ENCODE results near the gene ACAN. TPM values are rescaled to one million over a fixed set of nuclear protein-coding genes. Genes with fewer than 3 reads are reported as not detected.

The ACAN gene
- total and polyA plus RNA-seq, 10 of the 15 experiments (the other 5 are each of a cell fraction or from before 2014, with no cell fraction given) = not detected

DNA sequence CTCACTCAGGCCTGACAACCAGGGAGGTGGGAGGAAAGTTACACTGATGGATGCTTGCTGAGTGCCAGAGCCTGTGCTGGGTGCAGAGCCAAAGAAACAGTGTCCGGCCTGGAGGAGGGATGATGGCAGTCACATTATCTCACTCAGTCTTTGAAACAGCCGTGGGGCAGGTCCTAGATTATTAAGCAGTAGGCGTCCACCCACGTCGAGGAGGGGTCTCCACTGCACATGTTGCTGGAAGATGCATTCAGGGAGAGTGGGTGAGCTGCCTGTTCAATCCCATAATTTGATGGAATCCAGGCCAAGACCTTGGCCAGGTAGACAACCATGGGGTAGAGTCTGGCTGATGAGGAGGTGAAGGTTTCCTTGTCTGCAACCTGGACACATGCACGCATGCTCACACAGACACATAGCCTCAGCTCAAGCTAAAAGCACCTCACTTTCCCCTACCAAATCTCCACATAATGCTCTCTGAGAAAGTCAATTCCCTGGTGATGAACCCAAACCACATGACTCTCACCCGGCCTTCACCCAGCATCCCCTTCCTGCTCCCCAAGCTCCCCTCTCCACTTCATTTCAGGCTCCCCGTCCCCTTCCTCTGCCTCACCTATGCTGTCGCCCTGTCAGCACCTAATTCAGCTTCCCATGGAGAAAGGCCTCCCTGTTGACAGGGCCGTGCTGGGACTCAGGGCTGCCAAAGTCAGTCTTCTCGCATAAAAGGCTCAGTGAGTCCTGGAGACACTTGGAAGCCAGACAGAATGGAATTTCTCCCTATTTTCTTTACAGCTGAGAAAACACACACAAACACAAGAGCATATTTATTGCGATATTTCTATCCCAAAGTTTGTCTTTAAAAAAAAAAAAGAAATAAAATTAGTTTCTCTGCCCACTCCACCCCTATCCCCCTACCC is 29.8 kb downstream of the ACAN start:
- FAIRE-seq = no peak

More for the DNA sequence above, 29.8 kb downstream of the ACAN start:
- DNase-seq (ENCODE audit: low read depth, low spot score) (no peak), ATAC-seq (no peak)
- ChIA-PET CTCF (interaction anchor here (0.6 to 3.5 kb wide), 6 partner anchors 48 to 358 kb away, joined by 3 to 30 read pairs (median 3); no protein-coding TSS in a partner anchor), RAD21 (ENCODE audit: unreplicated experiment) (interaction anchor here (0.7 kb wide), 1 partner anchor 209 kb away, joined by 4 read pairs; no protein-coding TSS in a partner anchor), POLR2A (no interaction called here), SMC1A (ENCODE audit: uncharacterized antibody, unreplicated experiment) (interaction anchor here (1.7 to 3.3 kb wide), 2 partner anchors 176 to 208 kb away, joined by 3 to 22 read pairs; no protein-coding TSS in a partner anchor)
- Histone ChIP-seq H3K36me3 (ENCODE audit: control insufficient read depth in 2 of 2, insufficient read depth in 2 of 2, low read length in 1 of 2) (no peaks in the 10 kb centered on the region), H3K9ac (ENCODE audit: control insufficient read depth, insufficient read depth, low read length) (no peak overlapping the region), H4K20me1 (ENCODE audit: control insufficient read depth, insufficient read depth) (no peaks in the 10 kb centered on the region), H3K27ac (ENCODE audit: control insufficient read depth, insufficient read depth) (no peak overlapping the region), H3K4me3 (no peak overlapping the region), H2AFZ (ENCODE audit: control insufficient read depth, low read depth, low read length) (no peak overlapping the region), H3K79me2 (ENCODE audit: control insufficient read depth, insufficient read depth, low read length) (no peaks in the 10 kb centered on the region), H3K27me3 (replicated peaks in 1 of 2; ENCODE audit: control insufficient read depth in 2 of 2, insufficient read depth in 2 of 2, low read length in 1 of 2) (no peaks in the 10 kb centered on the region), H3K9me3 (replicated peaks; ENCODE audit: control insufficient read depth, insufficient read depth, low read length) (no peaks in the 10 kb centered on the region), H3K4me2 (ENCODE audit: control insufficient read depth, insufficient read depth) (no peak overlapping the region), H3K4me1 (ENCODE audit: control insufficient read depth, insufficient read depth, low read length) (no peaks in the 10 kb centered on the region)
- intact Hi-C loops (cut with micrococcal nuclease; ENCODE audit: unreplicated experiment) (no loop called here), in situ Hi-C loops (cut with MboI) (no loop called here)
- 51% methylated on average over 12 of the region's 12 CpGs for WGBS (ENCODE audit: insufficient coverage, insufficient replicate concordance, low lambda C conversion rate, missing lambda C conversion rate)
- TF ChIP-seq, protein P1, sequence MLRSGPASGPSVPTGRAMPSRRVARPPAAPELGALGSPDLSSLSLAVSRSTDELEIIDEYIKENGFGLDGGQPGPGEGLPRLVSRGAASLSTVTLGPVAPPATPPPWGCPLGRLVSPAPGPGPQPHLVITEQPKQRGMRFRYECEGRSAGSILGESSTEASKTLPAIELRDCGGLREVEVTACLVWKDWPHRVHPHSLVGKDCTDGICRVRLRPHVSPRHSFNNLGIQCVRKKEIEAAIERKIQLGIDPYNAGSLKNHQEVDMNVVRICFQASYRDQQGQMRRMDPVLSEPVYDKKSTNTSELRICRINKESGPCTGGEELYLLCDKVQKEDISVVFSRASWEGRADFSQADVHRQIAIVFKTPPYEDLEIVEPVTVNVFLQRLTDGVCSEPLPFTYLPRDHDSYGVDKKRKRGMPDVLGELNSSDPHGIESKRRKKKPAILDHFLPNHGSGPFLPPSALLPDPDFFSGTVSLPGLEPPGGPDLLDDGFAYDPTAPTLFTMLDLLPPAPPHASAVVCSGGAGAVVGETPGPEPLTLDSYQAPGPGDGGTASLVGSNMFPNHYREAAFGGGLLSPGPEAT (IDR thresholded peaks at IDR 0.05; ENCODE audit: low read depth) = no peak
- TF ChIP-seq PAX5 (IDR thresholded peaks at IDR 0.05; ENCODE audit: borderline replicate concordance, low read depth, low read length) (no peak), STAT3 (IDR thresholded peaks at IDR 0.05; ENCODE audit: low read depth, low read length) (no peak), DPF2 (IDR thresholded peaks at IDR 0.05) (no peak), HDAC2 (IDR thresholded peaks at IDR 0.05) (no peak), MEF2A (IDR thresholded peaks at IDR 0.05; ENCODE audit: insufficient read depth, low read depth, low read length) (no peak), SRF (IDR thresholded peaks at IDR 0.05; ENCODE audit: low read depth in 2 of 2, low read length in 2 of 2) (no peak), NR2F1 (conservative IDR thresholded peaks at IDR 0.05) (no peak), IRF4 (IDR thresholded peaks at IDR 0.05; ENCODE audit: low read depth, low read length) (no peak), NBN (IDR thresholded peaks at IDR 0.05) (no peak), TCF3 (IDR thresholded peaks at IDR 0.05; ENCODE audit: borderline replicate concordance, insufficient read depth, low read depth, low read length) (no peak)
- TF ChIP-seq, protein P2, sequence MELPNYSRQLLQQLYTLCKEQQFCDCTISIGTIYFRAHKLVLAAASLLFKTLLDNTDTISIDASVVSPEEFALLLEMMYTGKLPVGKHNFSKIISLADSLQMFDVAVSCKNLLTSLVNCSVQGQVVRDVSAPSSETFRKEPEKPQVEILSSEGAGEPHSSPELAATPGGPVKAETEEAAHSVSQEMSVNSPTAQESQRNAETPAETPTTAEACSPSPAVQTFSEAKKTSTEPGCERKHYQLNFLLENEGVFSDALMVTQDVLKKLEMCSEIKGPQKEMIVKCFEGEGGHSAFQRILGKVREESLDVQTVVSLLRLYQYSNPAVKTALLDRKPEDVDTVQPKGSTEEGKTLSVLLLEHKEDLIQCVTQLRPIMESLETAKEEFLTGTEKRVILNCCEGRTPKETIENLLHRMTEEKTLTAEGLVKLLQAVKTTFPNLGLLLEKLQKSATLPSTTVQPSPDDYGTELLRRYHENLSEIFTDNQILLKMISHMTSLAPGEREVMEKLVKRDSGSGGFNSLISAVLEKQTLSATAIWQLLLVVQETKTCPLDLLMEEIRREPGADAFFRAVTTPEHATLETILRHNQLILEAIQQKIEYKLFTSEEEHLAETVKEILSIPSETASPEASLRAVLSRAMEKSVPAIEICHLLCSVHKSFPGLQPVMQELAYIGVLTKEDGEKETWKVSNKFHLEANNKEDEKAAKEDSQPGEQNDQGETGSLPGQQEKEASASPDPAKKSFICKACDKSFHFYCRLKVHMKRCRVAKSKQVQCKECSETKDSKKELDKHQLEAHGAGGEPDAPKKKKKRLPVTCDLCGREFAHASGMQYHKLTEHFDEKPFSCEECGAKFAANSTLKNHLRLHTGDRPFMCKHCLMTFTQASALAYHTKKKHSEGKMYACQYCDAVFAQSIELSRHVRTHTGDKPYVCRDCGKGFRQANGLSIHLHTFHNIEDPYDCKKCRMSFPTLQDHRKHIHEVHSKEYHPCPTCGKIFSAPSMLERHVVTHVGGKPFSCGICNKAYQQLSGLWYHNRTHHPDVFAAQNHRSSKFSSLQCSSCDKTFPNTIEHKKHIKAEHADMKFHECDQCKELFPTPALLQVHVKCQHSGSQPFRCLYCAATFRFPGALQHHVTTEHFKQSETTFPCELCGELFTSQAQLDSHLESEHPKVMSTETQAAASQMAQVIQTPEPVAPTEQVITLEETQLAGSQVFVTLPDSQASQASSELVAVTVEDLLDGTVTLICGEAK (IDR thresholded peaks at IDR 0.05; ENCODE audit: borderline replicate concordance) = no peak
- TF ChIP-seq, protein P3, sequence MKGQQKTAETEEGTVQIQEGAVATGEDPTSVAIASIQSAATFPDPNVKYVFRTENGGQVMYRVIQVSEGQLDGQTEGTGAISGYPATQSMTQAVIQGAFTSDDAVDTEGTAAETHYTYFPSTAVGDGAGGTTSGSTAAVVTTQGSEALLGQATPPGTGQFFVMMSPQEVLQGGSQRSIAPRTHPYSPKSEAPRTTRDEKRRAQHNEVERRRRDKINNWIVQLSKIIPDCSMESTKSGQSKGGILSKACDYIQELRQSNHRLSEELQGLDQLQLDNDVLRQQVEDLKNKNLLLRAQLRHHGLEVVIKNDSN (IDR thresholded peaks at IDR 0.05; ENCODE audit: borderline replicate concordance, extremely low read length, insufficient read depth, low read depth, low read length) = no peak
- no TSS peak for BruUV-seq (replicated peaks)

Data from GM12878 (cell line).